Inflammatory macrophage treated with lipopolysaccharide for 1 hour (primary cell): ENCODE data around the gene SPATA21.

Experiments
- DNase-seq, 2 donors: peaks; one replicate each; pipeline ENCODE4 v3.0.0-alpha.2; 2020 to 2022

The SPATA21 gene

DNA sequence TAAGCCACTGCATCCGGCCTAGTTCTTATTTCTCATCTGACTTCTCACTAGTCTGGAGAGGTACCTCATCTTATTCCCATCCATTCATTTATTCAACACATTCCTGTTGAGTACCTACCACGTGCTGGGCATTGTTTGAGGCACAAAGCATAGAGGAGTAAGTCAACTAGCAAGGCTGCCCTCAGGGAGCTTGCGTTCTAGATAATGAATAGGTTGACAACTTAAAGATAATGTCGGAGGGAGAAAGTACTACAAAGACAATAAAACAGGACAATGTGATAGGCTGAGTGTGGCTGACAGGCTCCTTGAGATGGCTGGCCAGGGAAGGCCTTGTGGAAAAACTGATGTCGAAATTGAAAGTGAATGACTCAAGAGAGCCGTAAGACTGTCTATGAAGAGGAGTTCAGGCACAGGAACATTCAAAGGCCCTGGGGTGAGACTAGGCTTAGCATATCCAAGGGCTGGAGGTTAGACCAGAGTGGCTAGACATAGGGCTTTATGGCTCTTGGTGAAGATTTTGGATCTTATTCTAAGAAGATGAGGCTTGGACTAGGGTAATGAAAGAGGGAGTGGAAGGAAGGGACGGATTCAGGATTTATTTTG is 18.3 kb downstream of the SPATA21 start:
- peak; percentile 25 to 34 for DNase-seq

DNA sequence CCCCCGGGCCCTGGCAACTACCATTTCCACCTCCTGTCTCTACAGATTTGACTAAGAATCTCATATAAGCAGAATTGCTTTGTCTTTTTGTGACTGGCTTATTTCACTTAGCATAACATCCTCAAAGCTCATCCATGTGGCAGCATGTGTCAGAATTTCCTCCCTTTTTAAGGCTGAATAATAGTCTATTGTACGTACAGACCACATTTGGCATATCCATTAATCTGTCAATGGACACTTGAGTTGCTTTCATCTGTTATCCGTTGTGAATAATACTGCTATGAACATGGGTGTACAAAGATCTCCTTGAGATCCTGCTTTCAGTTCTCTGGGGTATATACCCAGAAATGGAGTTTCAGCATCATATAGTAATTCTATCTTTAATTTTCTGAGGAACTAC is 24.0 kb downstream of the SPATA21 start:
- DNase-seq: no peak

DNA sequence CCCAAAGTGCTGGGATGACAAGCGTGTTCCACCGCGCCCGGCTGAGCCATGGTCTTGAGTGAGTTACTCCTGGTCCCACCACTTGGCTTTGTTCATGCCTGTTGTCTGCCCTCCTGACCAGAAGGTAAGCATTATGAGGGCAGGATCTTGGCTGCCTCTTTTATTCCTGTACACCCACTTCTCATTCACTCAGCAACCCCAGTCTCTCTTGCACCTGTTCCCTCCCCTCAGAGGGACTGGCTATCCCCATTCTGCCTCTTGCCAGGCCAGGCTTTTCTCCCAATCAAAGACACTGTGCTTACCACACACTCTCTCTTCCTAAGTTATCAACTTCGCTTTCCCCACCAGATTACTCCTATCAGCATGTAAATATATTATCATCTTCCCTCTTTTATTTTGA is 26.4 kb downstream of the SPATA21 start:
- DNase-seq: no peak

DNA sequence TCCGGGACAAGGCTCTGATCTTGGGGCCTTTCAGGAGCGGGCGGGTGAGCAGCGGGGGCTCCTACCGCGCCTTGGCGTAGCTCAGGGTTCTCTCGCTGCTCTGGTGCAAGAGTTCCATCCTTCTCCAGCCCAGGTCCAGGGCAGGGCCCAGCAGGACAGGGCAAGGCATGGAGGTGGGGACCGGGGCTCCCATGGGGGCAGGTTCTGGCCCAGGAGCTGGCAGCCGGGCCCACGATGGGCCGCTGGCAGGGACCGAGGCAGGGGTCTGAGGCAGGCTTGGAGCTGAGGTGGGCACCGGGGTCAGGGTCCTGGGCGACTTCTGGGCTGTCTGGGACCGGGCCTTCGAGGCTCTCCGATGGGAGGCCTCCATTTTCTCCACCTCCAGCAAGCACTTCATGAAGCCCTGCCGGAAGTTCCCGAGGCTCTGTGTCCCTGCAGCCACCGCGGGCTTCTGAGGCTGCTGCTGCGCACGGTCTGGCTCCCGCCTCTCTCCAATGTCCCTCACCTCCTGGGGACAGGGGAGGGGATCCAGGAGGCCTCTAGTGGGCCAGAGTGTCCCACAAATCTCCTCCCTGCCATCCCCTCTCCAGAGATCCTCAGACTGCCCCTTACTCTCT is 27.6 kb downstream of the SPATA21 start:
- no peak for DNase-seq

DNA sequence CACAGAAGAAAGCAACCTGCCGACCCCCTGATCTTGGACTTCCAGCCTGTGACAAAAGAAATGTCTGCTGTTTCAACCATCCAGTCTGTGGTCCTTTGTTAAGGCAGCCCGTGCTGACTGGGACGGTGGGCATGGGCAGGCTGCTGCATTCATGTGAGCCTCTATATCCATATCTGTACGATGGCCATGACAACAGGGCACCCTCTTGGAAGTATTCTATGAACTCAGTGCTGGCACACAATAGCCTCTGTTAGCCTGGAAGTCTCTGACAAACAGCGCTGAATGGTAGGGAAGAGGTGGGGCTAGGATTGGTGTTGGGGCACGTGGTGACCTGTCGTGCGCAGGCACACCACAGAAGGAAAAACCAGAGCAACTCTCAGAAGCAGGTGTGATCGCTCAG is 30.4 kb downstream of the SPATA21 start:
- no peak for DNase-seq

DNA sequence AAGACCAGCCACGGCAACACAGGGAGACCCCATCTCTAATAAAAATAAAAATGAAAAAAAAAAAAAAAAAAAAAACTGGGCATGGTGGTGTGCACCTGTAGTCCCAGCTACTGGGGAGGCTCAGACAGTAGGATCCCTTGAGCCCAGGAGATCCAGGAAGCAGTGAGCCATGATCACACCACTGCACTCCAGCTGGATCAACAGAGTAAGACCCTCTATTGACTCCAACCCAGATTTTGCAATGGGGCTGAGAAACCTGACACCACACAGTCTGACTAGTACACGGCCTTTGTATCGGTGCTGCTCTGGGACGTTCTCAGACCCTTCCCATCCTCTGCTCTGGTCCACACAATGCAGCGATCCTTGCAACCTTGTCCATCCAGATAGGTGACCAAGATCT is 31.8 kb downstream of the SPATA21 start:
- DNase-seq: no peak

DNA sequence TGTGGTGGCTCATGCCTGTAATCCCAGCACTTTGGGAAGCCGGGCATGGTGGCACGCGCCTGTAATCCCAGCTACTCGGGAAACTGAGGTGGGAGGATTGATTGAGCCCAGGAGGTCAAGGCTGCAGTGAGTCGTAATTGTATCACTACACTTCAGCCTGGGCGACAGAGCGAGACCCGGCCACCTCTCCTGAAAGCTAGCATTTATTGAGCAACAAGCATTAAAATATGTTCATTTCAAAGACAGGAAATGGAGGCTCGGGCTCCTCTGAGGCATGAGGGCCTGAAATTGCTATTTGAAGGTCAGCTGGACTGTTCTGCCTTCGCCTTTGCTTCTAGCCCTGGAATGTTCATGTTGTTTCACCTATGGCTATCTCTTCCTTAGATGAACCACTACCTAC is 34.5 kb downstream of the SPATA21 start:
- DNase-seq: no peak

DNA sequence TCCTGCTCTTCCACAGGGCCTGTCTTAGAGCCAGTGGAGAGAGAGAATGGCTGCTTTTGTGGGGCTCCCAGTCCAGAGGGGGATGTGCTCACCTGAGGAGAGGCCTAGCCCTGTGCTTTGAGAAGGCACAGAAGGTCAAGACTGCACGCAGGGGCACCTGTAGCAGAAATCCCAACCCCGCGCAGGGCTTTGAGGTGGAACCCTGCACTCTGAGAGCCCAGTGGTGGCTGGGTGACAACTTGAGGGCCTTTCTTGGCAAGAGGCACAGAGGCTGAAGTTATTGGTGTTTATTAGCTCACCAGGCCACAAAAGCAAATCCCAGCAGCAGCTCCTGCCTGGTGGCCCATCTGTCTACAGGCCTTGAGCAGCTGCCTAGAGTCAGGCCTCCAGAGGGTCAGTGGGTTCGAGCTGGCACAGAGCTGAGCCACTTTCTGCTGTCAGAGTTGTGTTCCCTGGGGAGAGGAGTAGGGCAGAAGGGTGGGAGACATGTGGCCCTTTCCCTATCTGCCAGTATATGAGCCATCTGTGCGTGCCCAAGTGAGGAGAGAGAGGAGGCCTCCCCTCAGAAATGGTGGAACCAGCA is 38.8 kb downstream of the SPATA21 start:
- DNase-seq: no peak

DNA sequence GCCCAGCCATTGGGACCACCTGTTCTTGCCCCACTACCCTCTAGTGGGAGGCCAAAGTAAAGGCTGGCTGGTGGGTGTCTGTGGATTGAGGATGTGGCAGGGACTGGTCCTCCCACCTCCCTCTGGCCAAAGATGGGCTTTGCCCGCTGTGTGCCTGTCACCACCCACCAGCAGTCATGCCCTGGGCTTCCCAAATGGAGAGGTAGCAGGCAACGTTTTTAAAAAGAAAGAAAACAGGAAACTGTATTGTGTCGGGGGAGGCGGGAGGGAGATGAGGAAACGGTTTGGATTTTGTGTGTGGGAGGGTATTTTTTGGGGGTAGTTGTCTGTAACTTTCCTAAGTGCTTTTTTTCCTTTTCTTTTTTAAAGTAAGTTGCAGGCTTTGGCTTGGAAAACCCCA is 40.1 kb downstream of the SPATA21 start:
- peak; percentile 88 to 90 for DNase-seq

DNA sequence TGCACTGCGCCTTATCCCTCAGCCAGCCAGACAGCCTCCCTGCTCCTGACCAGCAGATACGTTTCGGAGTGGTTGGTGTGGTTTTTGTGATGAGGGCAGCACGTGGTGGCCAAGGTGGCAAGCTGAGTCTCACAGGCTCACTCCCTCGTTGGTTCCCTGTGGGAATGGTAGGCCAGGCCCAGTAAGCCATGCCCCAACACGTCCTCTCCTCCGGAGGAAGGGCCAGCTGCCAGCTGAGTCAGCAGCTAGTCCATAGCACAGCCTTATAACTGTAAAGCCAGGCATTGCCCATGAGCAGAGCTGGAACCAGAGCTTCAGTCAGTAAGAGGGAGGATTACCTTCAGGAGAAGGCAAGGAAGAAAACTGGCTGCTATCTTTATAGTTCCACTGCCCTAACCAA is 40.6 kb downstream of the SPATA21 start:
- peak; percentile 22 to 39 for DNase-seq

DNA sequence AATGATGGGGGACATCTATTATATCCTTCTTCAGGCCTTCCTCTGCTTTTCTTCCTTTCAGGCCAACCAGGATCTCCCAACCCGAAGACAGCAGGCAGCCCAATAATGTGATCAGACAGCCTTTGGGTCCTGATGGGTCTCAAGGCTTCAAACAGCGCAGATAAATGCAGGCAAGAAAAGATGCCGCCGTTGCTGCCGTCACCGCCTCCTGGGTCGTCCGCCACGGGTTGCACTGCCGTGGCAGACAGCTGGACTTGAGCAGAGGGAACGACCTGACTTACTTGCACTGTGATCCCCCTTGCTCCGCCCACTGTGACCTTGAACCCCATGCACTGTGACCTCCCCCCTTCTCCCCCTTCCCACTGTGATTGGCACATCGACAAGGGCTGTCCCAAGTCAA is 42.2 kb downstream of the SPATA21 start:
- DNase-seq: no peak

DNA sequence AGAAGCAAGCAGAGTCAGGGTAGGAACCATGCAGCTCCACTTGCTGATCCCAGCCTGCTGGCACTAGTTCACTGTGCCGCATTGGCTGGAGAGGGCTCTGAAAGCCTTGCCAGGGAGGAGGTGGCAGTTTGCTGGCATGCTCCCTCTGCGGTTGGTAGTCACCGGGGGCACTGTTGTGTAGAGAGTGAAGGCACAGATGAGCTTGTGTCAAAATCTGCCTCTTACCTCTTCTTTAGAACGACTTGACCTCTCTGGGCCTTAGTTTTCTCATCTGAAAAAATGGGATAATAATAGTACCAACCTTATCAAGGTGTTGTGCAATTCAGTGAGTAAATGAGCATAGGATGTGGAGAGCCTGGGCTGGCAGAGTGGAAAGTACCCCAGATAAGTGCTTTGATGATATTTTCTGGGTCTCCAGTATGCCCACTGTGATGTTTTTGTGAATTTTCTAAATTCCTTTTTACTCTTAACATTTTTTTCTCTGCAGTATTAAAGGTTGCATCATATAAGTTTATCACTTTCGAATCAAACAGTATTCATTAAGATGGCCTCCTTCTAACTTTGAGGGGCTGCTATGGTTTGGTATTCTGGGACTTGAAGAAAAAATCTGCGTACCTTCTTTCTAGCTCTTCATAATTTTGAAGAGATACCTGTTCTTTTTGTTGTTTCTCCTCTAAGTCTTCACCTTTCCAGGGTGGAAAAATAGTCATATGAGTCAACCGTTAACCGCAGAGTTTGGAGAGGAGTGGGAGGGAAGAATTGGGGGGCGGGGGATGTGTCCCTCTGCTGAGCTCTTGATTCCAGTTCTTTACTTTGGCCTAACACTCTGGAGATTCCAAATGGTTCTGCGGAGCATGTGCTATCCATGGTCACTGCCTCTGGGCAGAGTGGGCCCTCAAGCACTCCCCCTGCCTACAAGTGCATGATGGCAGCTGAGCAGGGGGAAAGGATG is 43.4 kb downstream of the SPATA21 start:
- DNase-seq: no peak

DNA sequence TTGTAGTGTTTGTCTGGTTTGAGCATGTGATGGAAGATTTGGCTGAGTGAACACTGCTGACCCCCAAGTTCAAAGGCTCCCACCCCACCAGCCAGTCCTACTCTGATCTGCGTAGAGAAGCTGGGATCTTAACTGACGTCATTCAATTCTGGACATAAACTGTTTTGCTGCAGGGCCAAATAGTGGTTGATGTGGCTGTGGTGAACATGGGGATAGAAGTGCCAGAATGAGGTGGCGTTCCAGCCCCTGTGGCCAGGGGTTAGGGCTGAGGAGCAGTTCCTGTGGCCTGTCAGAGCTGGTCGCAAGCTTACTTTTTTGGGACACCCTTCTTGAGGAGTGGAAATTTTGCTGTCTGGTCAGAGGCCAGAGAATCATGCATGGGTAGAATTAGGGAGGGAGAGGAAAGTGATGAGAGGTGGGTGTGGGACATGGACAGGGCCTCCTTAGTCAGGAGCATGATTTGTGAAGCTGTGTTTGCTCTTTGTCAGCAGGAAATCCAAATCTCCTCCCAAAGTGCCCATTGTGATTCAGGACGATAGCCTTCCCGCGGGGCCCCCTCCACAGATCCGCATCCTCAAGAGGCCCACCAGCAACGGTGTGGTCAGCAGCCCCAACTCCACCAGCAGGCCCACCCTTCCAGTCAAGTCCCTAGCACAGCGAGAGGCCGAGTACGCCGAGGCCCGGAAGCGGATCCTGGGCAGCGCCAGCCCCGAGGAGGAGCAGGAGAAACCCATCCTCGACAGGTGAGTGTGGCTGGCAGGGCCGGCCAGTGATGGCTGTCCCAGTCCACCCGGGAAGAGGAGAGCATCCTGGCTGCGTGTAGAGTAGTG is 44.3 kb downstream of the SPATA21 start:
- no peak for DNase-seq

DNA sequence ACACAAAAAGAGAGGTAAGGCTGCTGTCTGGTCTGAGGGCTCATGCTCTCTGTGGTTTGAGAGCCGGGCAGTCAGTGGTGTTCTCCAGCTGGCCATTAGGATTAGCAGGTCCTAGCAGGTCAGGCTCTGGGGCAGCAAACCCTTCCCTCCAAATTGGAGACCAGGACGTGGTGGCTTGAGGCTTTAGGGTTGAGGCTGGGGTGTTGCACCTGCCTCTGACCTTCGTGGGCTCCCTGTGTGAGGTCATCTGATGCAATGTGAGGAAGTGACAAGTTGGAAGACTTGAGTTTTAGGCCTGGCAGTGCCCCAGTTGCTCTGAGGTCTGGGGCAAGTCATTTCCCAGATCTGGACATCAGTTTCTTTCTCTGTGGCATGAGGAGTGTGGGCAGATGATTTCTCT is 45.8 kb downstream of the SPATA21 start:
- DNase-seq: peak; percentile 40 to 57

DNA sequence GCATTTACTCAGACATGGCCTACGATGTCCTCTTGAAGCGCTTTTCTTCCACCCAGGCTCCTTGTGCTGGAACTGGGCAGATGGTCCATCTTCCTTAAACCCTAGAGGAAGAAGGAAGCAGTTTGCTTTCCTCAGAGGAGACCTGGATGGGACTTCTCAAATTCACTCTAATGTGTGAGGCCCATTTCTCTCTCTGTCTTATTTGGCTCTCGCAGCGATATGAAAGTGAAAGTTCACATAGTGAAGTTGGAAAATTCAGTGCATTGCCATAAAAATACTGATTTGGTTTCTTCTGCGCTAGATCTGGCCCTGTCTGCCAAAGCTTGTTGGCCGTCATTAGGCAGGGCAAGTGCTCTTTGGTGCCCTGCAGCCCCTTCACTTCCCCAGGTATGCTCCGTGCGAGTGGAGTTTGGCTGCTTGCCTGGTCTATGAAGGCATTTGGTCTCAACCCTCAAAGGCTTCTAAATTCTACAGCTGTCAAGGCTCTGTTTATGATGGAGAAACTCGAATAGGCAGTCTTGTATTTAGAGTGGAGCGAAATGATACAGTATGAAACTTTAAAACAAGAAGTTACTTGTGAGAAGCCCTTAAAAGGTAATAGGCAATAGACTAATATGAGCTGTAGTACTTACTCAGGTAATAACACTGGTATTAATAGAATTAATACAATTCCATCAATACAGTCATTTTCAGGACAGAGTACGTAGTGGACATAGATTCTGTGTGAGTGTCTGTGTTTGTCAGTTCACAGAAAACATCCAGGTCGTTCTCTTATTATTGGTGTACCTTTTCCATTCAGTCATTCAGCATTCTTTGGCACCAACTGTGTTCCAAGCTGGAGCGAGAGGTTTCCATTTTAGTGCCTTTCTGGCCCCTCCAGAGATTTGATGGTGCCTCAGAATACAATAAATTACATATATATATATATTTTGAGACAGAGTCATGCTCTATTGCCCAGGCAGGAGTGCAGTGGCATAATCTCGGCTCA is 49.7 kb downstream of the SPATA21 start:
- DNase-seq: peak; percentile 48 to 50

DNA sequence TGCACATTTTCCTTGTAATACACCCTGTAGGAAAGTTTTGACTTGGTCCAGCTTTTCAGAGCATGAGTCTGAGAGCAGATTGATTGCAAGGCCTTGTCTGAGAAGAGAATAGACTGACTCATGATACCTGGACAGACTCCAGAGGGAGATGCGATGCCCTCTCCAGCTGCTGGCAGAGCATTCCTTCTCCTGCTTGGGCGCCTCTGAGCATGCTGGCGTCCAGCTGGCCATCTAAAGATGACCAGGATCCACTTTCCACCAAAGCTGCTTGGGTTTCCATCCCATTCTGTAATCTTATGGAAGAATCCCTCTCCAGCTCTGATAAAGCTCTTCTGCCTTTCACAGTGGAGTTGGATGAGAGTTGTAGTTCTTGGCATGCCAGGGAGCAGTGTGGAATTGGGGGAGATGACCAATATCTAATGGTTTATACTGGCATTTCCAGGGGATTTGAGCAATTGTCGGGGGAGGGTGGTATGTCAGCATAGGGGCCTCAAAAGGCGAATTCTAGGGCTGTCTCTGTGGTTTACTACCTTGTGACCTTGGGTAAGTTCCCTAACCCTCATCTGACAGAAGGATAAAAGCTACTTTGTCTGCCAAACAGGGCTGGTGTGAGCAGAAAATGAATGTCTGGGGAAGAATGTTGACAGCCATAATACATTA is 50.6 kb downstream of the SPATA21 start:
- DNase-seq: peak; percentile 43 to 70

DNA sequence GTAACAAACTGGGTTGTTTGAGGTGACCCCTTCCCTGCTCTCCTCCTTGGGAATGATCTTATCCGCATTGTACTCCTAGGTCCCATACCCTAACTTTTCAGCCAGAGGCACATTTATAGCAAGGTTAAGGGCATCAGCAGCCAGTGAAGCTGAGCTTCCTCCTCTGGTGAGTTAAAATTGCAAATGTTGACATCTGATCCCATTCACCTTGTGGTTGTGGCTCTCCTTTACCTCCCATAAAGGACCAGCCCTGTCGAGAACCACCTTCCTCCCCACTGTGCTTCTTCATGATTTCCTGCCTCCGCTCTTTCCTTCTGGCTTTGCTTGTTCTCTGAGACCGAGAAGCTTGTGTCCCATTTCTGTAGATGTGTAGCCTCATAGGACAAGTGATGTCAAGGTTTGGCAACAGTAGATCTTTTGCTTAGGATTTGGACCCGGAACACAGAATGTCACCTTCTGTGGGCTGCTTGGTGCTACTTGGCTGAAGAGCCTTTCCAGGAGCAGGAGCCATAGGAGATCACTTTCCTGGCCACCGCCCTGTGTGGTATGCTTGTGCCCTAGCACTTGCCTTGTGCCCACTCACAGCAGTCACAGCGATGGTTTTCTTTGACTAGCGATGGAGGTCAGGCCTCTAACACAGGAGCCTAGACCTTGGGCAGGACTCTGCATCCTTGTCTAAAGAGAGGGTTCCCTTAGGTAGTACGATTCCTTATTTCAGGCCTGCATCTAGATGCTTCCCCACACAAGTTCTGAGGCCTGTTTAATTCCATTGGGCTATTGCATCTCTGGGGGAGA is 51.4 kb downstream of the SPATA21 start:
- DNase-seq: no peak

DNA sequence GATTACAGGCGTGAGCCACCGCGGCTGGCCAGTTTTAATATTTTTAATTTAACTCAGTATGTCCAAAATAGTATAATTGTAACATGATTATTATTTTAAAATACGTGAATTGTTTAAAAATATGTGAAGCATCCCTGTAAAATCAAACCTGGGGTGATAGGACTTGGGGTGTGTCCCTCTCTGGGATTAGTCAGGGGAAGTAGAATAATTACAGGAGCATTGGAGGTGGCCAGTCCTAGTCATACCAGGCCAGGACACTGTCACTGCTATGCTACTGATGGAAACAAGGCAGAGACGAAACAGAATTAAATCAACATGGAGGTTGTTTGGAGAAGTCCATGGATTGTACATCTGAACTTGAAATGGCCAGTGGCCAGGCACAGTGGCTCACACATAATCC is 53.3 kb downstream of the SPATA21 start:
- DNase-seq: no peak

DNA sequence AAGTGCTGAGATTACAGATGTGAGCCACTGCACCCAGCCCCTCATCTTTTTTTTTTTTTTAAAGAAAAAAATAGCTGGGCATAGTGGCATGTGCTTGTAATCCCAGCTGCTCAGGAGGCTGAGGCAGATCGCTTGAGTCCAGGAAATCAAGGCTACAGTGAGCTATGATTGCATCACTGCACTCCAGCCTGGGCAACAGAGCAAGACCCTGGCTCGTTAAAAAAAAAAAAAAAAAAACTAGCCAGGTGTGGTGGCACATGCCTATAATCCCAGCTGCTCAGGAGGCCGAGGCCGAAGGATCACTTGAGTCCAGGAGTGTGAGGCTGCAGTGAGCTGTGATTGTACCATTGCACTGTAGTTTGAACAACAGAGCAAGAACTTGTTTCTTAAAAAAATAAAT is 56.4 kb downstream of the SPATA21 start:
- no peak for DNase-seq

DNA sequence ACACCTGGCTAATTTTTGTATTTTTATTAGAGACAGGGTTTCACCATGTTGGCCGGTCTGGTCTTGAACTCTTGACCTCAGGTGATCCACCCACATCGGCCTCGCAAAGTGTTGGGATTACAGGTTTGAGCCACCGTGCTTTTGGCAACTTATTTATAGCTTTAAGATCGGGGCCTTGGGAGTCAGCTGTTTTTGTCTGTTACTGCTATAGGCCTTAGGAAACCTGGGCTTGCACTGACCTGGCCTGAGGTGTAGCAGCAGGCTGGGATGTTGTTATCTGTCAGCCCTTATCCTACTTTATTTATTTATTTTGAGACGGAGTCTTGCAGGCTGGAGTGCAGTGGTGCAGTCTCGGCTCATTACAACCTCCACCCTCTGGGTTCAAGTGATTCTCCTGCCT is 58.8 kb downstream of the SPATA21 start:
- DNase-seq: no peak
